Endodermal cell (in vitro differentiated cells): ENCODE measurements around the gene FBXW4. TPM values are rescaled to one million over a fixed set of nuclear protein-coding genes. Genes with fewer than 3 reads are reported as not detected.

Source experiments
- DNase-seq: peaks from one replicate; pipeline ENCODE4 v3.0.0-alpha.2; 2017
- H3K27ac ChIP-seq: 2 replicates; pipeline ENCODE4 v1.5.1; 2013; ENCODE audit warnings: mild to moderate bottlenecking, low read depth, low read length, moderate library complexity
- H3K27me3 ChIP-seq: 2 replicates; pipeline ENCODE4 v1.6.1; 2013; ENCODE audit warnings: mild to moderate bottlenecking, low read length, moderate library complexity; ENCODE audit not compliant: insufficient read depth, control insufficient read depth, poor library complexity, severe bottlenecking
- H3K36me3 ChIP-seq: 2 replicates; pipeline ENCODE4 v1.7.0; 2013; ENCODE audit warnings: mild to moderate bottlenecking, low read length, moderate library complexity; ENCODE audit not compliant: control insufficient read depth, insufficient read depth
- H3K4me1 ChIP-seq: one replicate; pipeline ENCODE4 v1.7.0; 2013; ENCODE audit warnings: low read length; ENCODE audit not compliant: control insufficient read depth, insufficient read depth
- H3K4me3 ChIP-seq: 2 replicates; pipeline ENCODE4 v1.5.1; 2013; ENCODE audit warnings: mild to moderate bottlenecking, low read length, moderate library complexity
- H3K9ac ChIP-seq: 2 replicates; pipeline ENCODE4 v1.6.1; 2013; ENCODE audit warnings: mild to moderate bottlenecking, low read length, moderate library complexity; ENCODE audit not compliant: poor library complexity, severe bottlenecking; ENCODE audit errors: extremely low read depth
- H3K9me3 ChIP-seq: 2 replicates; pipeline ENCODE4 v1.6.1; 2013; ENCODE audit warnings: mild to moderate bottlenecking, low read length, moderate library complexity; ENCODE audit not compliant: control insufficient read depth
- H3K27ac Mint-ChIP-seq: 2 replicates; pipeline ENCODE4 v1.8.0; 2020; ENCODE audit warnings: mixed read lengths
- H3K27me3 Mint-ChIP-seq: 2 replicates; pipeline ENCODE4 v1.8.0; 2021; ENCODE audit warnings: mild to moderate bottlenecking, mixed read lengths; ENCODE audit not compliant: insufficient read depth
- H3K36me3 Mint-ChIP-seq: 2 replicates; pipeline ENCODE4 v1.8.0; 2020; ENCODE audit warnings: low read depth, mixed read lengths
- H3K4me1 Mint-ChIP-seq: 2 replicates; pipeline ENCODE4 v1.8.0; 2020; ENCODE audit warnings: mixed read lengths
- H3K4me3 Mint-ChIP-seq: 2 replicates; pipeline ENCODE4 v1.8.0; 2020; ENCODE audit warnings: mild to moderate bottlenecking, moderate library complexity, mixed read lengths
- H3K9me3 Mint-ChIP-seq: 2 replicates; pipeline ENCODE4 v1.8.0; 2020; ENCODE audit warnings: mild to moderate bottlenecking, mixed read lengths
- CTCF ChIP-seq: fragments of 200-600 bp; sonication (generic); conservative IDR thresholded peaks from 2 replicates; pipeline ENCODE4 v1.5.0; 2021; ENCODE audit warnings: antibody characterized with exemption, mild to moderate bottlenecking
- WGBS, 2 experiments: methylation state at CpG; one replicate each; pipeline versions ENCODE4 v1.1.5 to v1.1.7; 2013; ENCODE audit warnings: missing lambda C conversion rate in 2 of 2, mixed read lengths in 1 of 2; ENCODE audit not compliant: insufficient coverage in 1 of 2, insufficient read length in 1 of 2; 5-methylcytosine and 5-hydroxymethylcytosine counted together
- total RNA-seq, 2 donors: library from RNA; stranded (reverse); fragmentation: NEBNext Ultra II Directional in 1 of 2; extraction: Animal tissue kit (Norgen Biotek cat#: 25700) in 1 of 2; gene quantifications; 2 replicates in 1 of 2; 3 replicates in 1 of 2; pipeline ENCODE4 v1.2.1, GENCODE V29; 2021

Gene FBXW4
- total RNA-seq, 2 donors from 2014 or later = 63.8 to 70.9 TPM

GRCh38 chr10:101578192-101578591, 116.8 kb downstream of the FBXW4 start:
- H3K9me3 Mint-ChIP-seq = peaks cover 8% of the 10 kb centered on the region
- H3K36me3 Mint-ChIP-seq = peaks cover 57% of the 10 kb centered on the region

GRCh38 chr10:101577121-101577871, 117.7 kb downstream of the FBXW4 start:
- H3K27ac Mint-ChIP-seq = no peak overlapping the region
- no peak for DNase-seq
- H3K9me3 Mint-ChIP-seq = peaks cover 13% of the 10 kb centered on the region
- Histone ChIP-seq H3K9me3 (peaks cover 9% of the 10 kb centered on the region), H3K27ac (no peak overlapping the region), H3K9ac (no peak overlapping the region), H3K27me3 (peaks cover 9% of the 10 kb centered on the region), H3K4me1 (peaks cover 3% of the 10 kb centered on the region), H3K36me3 (peaks cover 27% of the 10 kb centered on the region), H3K4me3 (no peak overlapping the region)
- H3K27me3 Mint-ChIP-seq = peaks cover 12% of the 10 kb centered on the region
- WGBS, 2 experiments = 89% methylated on average over 4 to 7 of the region's 7 CpGs
- H3K36me3 Mint-ChIP-seq = peaks cover 52% of the 10 kb centered on the region
- H3K4me1 Mint-ChIP-seq = peaks cover 13% of the 10 kb centered on the region
- TF ChIP-seq CTCF = no peak
- no peak overlapping the region for H3K4me3 Mint-ChIP-seq

More at GRCh38 chr10:101578192-101578591, 116.8 kb downstream of the FBXW4 start:
- H3K27me3 Mint-ChIP-seq = peaks cover 4% of the 10 kb centered on the region
- peaks cover 9% of the 10 kb centered on the region for H3K9me3 ChIP-seq
- H3K27ac ChIP-seq = no peak overlapping the region
- H3K36me3 ChIP-seq = peaks cover 36% of the 10 kb centered on the region
- no peak overlapping the region for H3K9ac ChIP-seq
- H3K4me1 Mint-ChIP-seq = peaks cover 13% of the 10 kb centered on the region
- no peak overlapping the region for H3K4me3 ChIP-seq
- no peak for DNase-seq
- H3K27ac Mint-ChIP-seq = no peak overlapping the region
- TF ChIP-seq CTCF = no peak
- H3K4me1 ChIP-seq = peaks cover 3% of the 10 kb centered on the region
- H3K27me3 ChIP-seq = peaks cover under 1% of the 10 kb centered on the region
- 91 to 96% methylated on average over 4 to 5 of the region's 5 CpGs for WGBS, 2 experiments
- no peak overlapping the region for H3K4me3 Mint-ChIP-seq

- peaks cover 10% of the 10 kb centered on the region for H3K4me1 Mint-ChIP-seq
- H3K4me3 Mint-ChIP-seq = no peak overlapping the region
- peaks cover 13% of the 10 kb centered on the region for H3K9me3 Mint-ChIP-seq
Measured at GRCh38 chr10:101576211-101576863, 118.6 kb downstream of the FBXW4 start.

More at GRCh38 chr10:101576211-101576863, 118.6 kb downstream of the FBXW4 start:
- peaks cover 9% of the 10 kb centered on the region for H3K9me3 ChIP-seq
- H3K4me3 ChIP-seq = no peak overlapping the region
- H3K27ac ChIP-seq = no peak overlapping the region
- H3K9ac ChIP-seq = no peak overlapping the region
- peaks cover 19% of the 10 kb centered on the region for H3K27me3 ChIP-seq
- H3K4me1 ChIP-seq = peaks cover 3% of the 10 kb centered on the region
- Mint-ChIP-seq H3K27ac (peak overlapping the region; percentile 55), H3K36me3 (peaks cover 45% of the 10 kb centered on the region), H3K27me3 (peaks cover 22% of the 10 kb centered on the region)
- WGBS, 2 experiments = 92% methylated on average over 5 to 7 of the region's 7 CpGs
- no peak for DNase-seq
- no peak for TF ChIP-seq CTCF
- peaks cover 21% of the 10 kb centered on the region for H3K36me3 ChIP-seq
